HG03135 (cell line): ENCODE results near the gene DLAT.
"Not testable (repeated sequence)": the region's sequence is repeated elsewhere in the genome, so short reads cannot be mapped to it uniquely, and the experiment has no call there.

Experiments used
- ATAC-seq: cut with Tn5 transposase; IDR thresholded peaks from one replicate; pipeline ENCODE4 v1.9.1; 2021; ENCODE audit warnings: mild to moderate bottlenecking, moderate library complexity; ENCODE audit not compliant: unreplicated experiment

DLAT gene

DNA sequence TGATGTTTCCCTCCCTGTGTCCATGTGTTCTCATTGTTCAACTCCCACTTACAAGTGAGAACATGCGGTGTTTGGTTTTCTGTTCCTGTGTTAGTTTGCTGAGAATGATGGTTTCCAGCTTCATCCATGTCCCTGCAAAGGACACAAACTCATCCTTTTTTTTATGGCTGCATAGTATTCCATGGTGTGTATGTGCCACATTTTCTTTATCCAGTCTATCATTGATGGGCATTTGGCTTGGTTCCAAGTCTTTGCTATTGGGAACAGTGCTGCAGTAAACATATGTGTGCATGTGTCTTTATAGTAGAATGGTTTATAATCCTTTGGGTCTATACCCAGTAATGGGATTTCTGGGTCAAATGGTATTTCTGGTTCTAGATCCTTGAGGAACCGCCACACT, 21.4 kb downstream of the DLAT start:
- not testable (repeated sequence) for ATAC-seq

GRCh38 chr11:112048256-112048655, 23.0 kb downstream of the DLAT start:
- ATAC-seq = not testable (repeated sequence)

- ATAC-seq = no peak
These were observed 24.6 kb downstream of the DLAT start for GRCh38 chr11:112049777-112050176.

DNA sequence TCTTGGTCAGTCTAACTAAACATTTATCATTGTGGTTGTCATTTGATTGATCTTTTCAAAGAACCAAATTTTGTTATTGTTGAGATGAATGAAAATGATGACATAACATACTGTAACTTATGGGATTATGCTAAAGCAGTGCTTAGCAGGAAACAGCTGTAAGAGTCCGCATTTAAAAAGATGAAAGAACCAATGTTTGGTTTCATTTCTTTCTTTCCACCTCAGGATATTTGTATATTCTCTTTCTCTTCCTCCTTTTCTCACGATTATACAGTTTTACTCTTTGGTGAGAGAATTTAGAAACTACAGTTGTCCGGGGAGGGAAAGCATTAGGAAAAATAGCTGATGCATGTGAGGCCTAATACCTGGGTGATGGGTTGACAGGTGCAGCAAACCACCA, 25.5 kb downstream of the DLAT start:
- peak; percentile 67 for ATAC-seq

- ATAC-seq = no peak
These were observed 26.6 kb downstream of the DLAT start for GRCh38 chr11:112051768-112052167.

DNA sequence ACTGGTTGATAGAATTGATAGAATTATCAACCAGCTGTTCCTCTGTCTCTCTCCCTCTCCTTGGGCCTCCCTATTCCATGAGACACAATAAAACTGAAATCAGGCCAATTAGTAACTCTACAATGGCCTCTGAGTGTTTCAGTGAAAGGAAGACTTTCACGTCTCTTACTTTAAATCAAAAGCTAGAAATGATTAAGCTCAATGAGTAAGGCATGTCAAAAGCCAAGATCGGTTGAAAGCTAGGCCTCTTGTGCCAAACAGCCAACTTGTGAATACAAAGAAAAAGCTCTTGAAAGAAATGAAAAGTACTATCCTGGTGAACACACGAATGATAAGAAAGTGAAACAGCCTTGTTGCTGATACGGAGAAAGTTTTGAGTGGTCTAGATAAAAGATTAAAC, 32.0 kb downstream of the DLAT start:
- ATAC-seq = no peak

DNA sequence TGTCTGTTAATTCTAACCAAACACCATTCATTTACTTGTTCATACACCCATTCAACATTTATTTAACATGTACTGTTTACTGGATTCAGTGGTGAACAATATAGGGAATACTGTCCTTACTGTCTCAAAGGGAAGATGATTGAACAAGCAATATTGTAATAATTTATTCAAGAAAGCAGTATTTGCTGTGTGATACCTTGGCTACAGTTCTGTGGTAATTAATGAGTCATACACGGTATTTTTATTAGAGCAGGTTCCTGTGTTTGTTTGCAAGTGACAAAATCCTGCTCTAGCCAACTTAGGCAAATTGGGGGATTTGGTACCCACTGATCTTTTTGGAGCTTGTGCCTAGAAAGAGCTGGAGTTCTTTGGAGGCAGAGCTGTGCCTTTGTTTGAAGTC, 32.9 kb downstream of the DLAT start:
- ATAC-seq = no peak

GRCh38 chr11:112062923-112063322, 37.7 kb downstream of the DLAT start:
- ATAC-seq = no peak

- peak; percentile 90 for ATAC-seq
These were observed 49.0 kb downstream of the DLAT start, which contains the start of the genes NKAPD1 and PIH1D2 for GRCh38 chr11:112073941-112074811. Gene NKAPD1 (plus strand): TSS chr11:112074299. CDS start chr11:112075575, 1,276 bp downstream. Gene PIH1D2 (minus strand): TSS chr11:112074017. CDS start chr11:112073174, 843 bp downstream.

DNA sequence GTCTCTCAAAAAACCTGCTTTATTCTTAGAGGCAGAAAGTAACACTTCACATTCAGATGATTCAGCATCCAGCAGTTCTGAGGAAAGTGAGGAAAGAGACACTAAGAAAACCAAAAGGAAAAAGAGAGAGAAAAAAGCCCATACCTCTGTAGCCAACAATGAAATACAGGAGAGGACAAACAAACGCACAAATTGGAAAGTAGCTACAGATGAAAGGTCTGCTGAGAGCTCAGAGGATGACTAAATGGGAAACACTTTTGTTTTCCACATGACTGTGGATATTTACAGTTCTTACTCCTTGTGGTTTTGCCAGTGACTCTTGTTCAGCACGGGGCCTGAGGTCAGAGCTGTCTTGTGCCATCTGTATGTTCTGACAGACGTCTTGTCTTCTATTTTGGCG, 57.5 kb downstream of the DLAT start:
- ATAC-seq = no peak

GRCh38 chr11:112085822-112086421, 60.7 kb downstream of the DLAT start:
- ATAC-seq = peak; percentile 36

GRCh38 chr11:112086422-112087191, 61.4 kb downstream of the DLAT start, which contains the start of the genes SDHD and TIMM8B:
Gene SDHD (plus strand): TSS chr11:112086873. CDS start chr11:112086908, 35 bp downstream.
Gene TIMM8B (minus strand): TSS chr11:112086756. CDS start chr11:112086723, 33 bp downstream.
- peak; percentile 87 for ATAC-seq

DNA sequence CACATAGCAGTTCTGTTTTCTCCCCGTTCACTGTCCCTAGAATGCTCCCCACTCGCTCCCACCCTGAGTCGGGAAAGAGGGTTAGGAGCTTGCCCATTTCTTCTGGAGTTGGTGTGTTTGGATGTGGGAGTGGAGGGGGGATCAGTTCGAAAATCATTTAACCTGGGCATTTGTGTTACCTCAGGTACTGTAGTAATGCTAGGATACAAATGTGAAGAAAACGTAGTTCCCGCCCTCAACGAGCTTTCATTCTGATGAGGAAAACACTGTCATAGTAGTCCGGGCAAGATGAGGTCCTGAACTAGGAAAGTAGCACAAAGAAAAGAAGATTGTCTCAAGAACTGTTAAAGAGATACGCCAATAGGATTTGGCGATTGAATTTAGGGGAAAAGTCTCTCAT, 62.0 kb downstream of the DLAT start:
- ATAC-seq = no peak

DNA sequence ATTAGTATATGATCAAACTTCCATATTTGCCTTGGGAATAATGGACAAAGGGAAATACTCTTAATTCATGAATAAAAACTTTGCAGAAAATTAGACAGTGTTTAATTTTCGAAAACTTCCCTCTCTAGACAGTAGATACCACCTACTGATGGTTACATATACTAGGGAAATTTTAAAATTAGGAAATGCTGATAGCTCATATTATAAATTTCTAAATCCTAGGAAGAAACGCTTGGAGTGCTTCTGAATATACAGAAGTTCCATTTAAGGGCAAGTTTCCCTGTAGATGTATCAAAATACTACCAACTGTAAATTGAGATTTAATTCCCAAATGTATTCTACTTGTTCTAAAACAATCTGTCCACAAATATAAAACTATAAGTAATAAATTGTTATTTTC, 70.1 kb downstream of the DLAT start:
- not testable (repeated sequence) for ATAC-seq

DNA sequence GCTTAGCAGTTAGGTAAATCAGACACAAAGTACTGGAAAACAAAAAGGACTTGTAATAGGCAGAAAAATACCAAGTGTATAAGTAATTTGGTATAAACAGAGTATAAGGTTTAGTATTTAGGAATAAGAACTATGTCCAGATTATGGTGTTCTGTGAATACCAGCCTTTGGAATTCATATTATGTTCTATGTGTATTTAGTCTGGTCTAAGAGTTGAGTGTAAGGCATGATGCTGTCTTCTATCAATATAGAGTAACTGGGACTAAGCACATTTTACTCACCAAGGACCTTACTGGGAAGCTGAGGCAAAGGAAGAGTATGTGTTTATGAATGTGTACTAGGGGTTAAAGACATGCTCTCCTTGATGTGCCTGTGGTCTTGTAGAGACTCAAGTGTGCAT, 71.0 kb downstream of the DLAT start:
- ATAC-seq = no peak

DNA sequence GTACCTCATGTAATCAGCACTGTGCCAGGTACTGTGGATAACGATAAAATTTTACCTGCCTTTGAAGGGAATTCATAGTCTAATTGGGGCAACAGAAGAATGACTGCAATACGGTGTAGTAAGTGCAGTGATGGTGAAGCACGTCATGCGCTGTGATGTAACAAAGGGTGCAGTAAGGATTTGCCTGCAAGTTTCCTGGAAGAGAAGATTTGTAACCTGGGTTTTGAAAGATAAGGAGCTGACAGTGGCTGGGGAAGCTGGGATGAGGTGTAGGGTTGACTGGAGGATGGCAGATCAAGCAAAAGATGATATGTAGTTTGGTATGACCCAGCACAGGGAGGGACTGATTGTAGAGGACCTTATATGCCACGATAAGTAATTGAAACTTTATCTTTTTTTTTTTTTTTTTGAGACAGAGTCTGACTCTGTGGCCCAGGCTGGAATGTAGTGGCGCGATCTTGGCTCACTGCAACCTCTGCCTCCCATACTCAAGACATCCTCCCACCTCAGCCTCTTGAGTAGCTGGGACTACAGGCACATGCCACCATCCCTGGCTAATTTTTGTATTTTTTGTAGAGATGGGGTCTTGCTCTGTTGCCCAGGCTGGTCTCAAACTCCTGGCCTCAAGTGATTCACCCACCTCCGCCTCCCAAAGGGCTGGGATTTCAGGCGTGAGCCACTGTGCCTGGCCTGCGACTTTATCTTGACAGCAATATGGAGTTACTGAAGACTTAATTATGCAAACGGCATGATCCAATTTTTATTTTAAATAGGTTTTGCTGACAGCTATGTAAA, 72.7 kb downstream of the DLAT start:
- no peak for ATAC-seq

GRCh38 chr11:112100462-112100861, 75.3 kb downstream of the DLAT start:
- no peak for ATAC-seq

- ATAC-seq = no peak
These were observed 78.2 kb downstream of the DLAT start for GRCh38 chr11:112103446-112103845.

DNA sequence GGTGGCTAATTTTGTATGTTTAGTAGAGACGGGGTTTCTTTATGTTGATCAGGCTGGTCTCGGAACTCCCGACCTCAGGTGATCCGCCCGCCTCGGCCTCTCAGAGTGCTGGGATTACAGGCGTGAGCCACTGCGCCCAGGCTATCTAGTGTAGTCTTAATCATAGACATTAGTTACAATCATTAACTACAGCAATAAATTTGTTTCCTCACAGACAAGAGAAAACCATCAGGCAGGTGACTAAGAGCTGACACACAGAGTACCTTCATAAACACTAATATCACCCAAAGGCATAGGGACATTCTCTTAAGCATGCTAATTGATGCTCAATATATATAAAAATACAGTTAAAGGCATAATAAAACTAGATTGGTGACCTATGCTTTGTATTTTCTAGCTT, 80.9 kb downstream of the DLAT start:
- no peak for ATAC-seq
